LNCAP (cell line): ENCODE data around the gene CDH4.

Experiments
- TF ChIP-seq, protein P1 (sequence below): fragments of 450-650 bp; IDR thresholded peaks from 2 replicates; pipeline ENCODE4 v1.5.1; 2017; ENCODE audit warnings: mild to moderate bottlenecking

The CDH4 gene

DNA sequence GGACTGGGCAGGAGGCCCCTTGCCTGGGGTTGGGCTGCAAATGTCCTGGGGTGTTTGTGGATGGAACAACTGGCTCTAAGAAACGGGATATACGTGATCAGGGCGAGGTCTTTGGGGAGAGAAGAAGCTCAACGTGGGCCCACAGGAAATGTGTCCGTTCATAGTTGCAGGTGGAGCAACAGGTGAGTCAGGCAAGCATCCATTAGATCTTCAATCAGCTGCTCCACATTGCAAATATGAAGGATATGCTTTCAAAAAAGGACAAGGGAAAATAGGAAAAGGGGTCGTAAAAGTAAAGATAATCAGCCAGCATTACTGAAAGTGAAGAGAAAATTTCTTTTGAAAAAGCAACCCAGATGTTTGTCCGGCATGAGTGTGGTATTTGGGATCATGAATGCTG is 251.0 kb downstream of the CDH4 start:
- TF ChIP-seq, protein P1, sequence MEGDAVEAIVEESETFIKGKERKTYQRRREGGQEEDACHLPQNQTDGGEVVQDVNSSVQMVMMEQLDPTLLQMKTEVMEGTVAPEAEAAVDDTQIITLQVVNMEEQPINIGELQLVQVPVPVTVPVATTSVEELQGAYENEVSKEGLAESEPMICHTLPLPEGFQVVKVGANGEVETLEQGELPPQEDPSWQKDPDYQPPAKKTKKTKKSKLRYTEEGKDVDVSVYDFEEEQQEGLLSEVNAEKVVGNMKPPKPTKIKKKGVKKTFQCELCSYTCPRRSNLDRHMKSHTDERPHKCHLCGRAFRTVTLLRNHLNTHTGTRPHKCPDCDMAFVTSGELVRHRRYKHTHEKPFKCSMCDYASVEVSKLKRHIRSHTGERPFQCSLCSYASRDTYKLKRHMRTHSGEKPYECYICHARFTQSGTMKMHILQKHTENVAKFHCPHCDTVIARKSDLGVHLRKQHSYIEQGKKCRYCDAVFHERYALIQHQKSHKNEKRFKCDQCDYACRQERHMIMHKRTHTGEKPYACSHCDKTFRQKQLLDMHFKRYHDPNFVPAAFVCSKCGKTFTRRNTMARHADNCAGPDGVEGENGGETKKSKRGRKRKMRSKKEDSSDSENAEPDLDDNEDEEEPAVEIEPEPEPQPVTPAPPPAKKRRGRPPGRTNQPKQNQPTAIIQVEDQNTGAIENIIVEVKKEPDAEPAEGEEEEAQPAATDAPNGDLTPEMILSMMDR = no peak

- TF ChIP-seq, protein P1 = no peak
Measured at GRCh38 chr20:61505508-61505907, 253.4 kb downstream of the CDH4 start.

DNA sequence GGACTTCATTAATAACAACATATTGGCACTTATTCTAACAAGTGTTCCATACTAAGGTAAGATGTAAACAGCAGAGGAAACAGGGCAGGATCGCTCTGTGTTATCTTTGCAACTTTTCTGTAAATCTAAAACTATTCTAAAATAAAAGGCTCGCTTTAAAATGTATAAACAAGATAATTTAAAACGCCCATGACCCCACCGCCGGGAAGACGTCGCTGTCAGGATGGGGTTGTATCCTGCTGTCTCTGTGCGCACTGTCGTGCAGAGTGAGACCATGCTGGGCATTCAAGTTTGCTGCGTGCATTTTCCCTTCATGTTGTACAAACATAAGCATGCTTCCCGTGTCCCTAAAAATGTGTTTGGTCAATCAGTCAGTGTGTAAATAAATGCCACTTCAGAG is 255.7 kb downstream of the CDH4 start:
- TF ChIP-seq, protein P1 = no peak

DNA sequence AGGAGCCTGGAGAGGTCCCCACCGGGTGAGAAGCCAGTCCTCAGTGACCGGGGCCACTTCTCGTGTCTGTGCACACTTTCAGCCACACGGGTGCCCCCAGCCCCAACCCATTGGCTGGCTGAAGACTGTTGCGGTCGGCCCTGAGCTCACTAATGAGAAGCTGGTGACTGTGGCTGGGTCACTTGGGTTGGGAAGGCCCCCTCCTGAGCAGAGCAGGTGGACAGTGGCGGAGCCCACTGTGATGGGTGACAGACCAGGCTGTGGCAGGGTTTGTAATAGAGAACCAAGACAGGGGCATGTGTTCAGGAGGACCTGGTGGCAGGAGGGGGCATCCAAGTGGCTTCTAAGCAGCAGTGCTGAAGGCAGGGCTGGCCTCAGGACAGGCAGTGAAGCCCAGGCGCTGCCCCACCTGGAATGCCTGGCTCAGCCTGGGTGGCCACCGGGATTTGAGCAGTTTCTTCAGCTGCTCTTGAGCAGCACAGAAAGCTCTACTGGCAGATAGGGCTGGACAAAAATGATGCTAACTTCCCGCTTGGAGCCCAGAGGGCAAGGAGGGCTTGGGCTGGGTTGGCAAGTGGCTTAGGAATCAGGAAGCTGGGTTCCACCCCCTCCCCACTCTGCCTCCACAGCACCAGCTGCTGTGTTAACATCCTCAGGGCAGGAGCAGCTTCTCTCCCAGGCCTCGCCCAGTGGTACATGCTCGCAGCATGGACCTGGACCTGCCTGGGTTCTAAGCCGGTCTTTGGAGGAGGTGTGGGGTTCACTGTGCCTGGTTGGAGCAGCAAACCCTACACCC is 256.4 kb downstream of the CDH4 start:
- TF ChIP-seq, protein P1 = no peak

GRCh38 chr20:61510778-61511330 is 258.8 kb downstream of the CDH4 start:
- TF ChIP-seq, protein P1 = no peak

GRCh38 chr20:61512475-61512874 is 260.4 kb downstream of the CDH4 start:
- TF ChIP-seq, protein P1 = no peak

DNA sequence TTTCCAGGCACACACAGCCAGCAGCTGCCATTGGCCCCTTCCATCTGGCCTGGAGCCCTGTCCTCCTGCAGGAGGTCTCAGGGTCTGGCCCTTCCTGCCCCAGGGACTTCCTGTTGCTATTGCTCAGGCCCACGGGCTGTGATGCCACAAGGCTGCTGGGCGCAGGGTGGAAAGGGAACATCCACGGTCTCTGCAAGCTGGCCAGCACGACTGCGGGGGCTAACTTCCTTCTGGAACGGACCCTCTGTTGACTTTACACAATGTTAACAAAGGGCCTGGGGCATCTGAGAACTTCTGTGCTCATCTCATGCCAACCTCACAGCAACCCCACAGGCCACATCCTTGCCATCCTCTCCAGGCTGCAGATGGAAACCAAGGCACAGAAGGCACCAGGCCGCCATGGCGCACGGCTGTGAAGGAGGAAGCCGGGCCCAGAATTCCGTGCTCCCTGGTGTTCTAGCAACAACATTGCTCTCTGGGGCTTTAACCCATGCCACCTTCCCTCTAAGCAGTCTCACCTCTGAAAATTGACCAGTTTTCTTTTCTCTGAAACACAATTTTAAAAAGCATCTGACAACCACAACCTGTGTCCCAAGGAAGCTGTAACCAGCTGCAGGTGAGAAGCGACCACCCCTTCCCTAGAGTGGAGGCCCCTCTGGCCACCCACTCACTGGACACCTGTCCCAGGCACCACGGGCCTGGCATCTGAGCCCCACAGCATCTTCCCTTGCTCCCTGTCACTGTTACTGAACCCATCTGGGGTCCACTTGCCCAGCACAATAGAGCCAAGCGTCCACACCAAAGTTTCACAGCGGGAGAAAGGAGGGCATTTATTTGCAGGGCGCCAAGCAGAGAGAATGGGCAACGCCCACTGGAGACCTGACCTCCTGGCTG is 261.3 kb downstream of the CDH4 start:
- TF ChIP-seq, protein P1 = no peak
